Renal cortical epithelial cell (primary cell): ENCODE data around the gene MPST. TPM values are rescaled to one million over a fixed set of nuclear protein-coding genes. Genes with fewer than 3 reads are reported as not detected.
"Not testable (repeated sequence)": the region's sequence is repeated elsewhere in the genome, so short reads cannot be mapped to it uniquely, and the experiment has no call there.

Experiments
- DNase-seq: peaks from one replicate; pipeline ENCODE4 v3.0.0-alpha.2; 2011; ENCODE audit warnings: low read depth
- total RNA-seq: library from RNA; depleted of rRNA; stranded (reverse); fragments of >200 nt; gene quantifications from 2 replicates; pipeline ENCODE4 v1.2.3, GENCODE V29; 2014

MPST gene
- 75.5 and 129 TPM in 2 replicates for total RNA-seq

- peak; percentile 15 for DNase-seq
These were observed at the start of gene MPST, which contains the start of gene TST for GRCh38 chr22:37019309-37020191. Gene MPST (plus strand): TSS chr22:37019742. CDS start chr22:37019837, 95 bp downstream. Gene TST (minus strand): TSS chr22:37019447. CDS start chr22:37018732, 715 bp downstream.

GRCh38 chr22:36971341-36972125, 48.0 kb upstream of the MPST start:
- no peak for DNase-seq

- no peak for DNase-seq
These were observed 42.9 kb upstream of the MPST start for GRCh38 chr22:36976606-36977005.

- peak; percentile 2 for DNase-seq
These were observed 42.1 kb upstream of the MPST start for GRCh38 chr22:36977401-36977861.

- peak; percentile 62 for DNase-seq
These were observed 41.4 kb upstream of the MPST start for GRCh38 chr22:36977947-36978660.

- DNase-seq = no peak
These were observed 40.3 kb upstream of the MPST start for GRCh38 chr22:36979016-36979910.

- DNase-seq = no peak
These were observed 38.2 kb upstream of the MPST start for GRCh38 chr22:36981247-36981775.

GRCh38 chr22:36982136-36982535, 37.4 kb upstream of the MPST start:
- DNase-seq = no peak

- DNase-seq = no peak
These were observed 34.2 kb upstream of the MPST start for GRCh38 chr22:36985211-36985889.

- no peak for DNase-seq
These were observed 33.2 kb upstream of the MPST start for GRCh38 chr22:36986242-36986821.

GRCh38 chr22:36988075-36988832, 31.3 kb upstream of the MPST start:
- DNase-seq = no peak

GRCh38 chr22:36989012-36989411, 30.5 kb upstream of the MPST start:
- DNase-seq = not testable (repeated sequence)

GRCh38 chr22:36990457-36990856, 29.1 kb upstream of the MPST start:
- DNase-seq = no peak

- DNase-seq = peak; percentile 29
These were observed 28.3 kb upstream of the MPST start for GRCh38 chr22:36991206-36991605.

- DNase-seq = no peak
These were observed 21.8 kb upstream of the MPST start for GRCh38 chr22:36997746-36998145.

- peak; percentile 13 for DNase-seq
These were observed 20.8 kb upstream of the MPST start for GRCh38 chr22:36998620-36999351.

- peak; percentile 7 for DNase-seq
These were observed 20.1 kb upstream of the MPST start for GRCh38 chr22:36999463-36999862.
